ENCODE data around the gene IKBKE. TPM values are rescaled to one million over a fixed set of nuclear protein-coding genes. Genes with fewer than 3 reads are reported as not detected.

Gene IKBKE
- total RNA-seq, 1 experiment from 2014 or later, result 6.6 TPM

DNA sequence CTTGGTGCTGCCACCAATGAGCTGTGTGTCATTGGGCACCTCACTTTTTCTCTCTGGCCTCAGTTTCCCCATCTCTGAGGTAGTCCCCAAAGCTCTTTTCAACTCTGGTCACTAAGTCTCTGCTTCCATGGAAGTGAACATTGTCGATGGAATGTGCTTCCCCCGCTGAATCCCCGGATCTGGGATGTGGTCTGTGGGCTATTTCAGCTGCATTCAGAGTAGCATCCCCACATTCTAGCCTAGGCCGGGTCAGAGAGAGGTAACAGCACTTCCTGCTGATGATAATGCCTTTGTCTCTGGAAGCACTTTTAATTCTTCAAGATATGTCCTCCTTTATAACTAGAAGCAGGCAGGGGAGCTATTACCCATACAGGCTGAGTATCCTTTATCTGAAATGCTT lies 66.9 kb downstream of the IKBKE start:
- Mint-ChIP-seq H3K27ac (no peak overlapping the region), H3K4me3 (no peak overlapping the region), H3K36me3 (ENCODE audit: insufficient read depth in 1 of 3, low read depth in 3 of 3) (peaks cover 0 to 2% (median 0%) of the 10 kb centered on the region in 3 experiments; a peak in 2 of 7 replicates), H3K27me3 (ENCODE audit: low read depth) (peaks cover 10% of the 10 kb centered on the region), H3K4me1 (peaks cover 6 to 9% of the 10 kb centered on the region in 2 experiments; a peak in 2 of 4 replicates), H3K9me3 (no peaks in the 10 kb centered on the region)
- Histone ChIP-seq H2BK5ac (ENCODE audit: insufficient read length, low read length) (no peak overlapping the region), H2BK120ac (ENCODE audit: low read depth, low read length, poor library complexity, severe bottlenecking) (no peak overlapping the region), H2AFZ (ENCODE audit: low read length) (no peak overlapping the region), H3K23ac (ENCODE audit: insufficient read length, low read depth, low read length) (no peak overlapping the region), H3K9me3 (ENCODE audit: control insufficient read depth, low read depth, low read length) (no peaks in the 10 kb centered on the region), H4K5ac (ENCODE audit: insufficient read length, low read depth, low read length) (no peak overlapping the region), H3K56ac (ENCODE audit: insufficient read length, low read depth, low read length) (no peak overlapping the region), H3K27me3 (ENCODE audit: insufficient read depth, low read length) (no peaks in the 10 kb centered on the region), H2BK20ac (ENCODE audit: low read depth, low read length, poor library complexity, severe bottlenecking) (no peak overlapping the region), H2BK15ac (ENCODE audit: low read depth, low read length) (no peak overlapping the region), H4K8ac (replicated peaks; ENCODE audit: insufficient read length, low read depth, low read length) (no peak overlapping the region), H2BK12ac (ENCODE audit: insufficient read length, low read depth, low read length) (no peak overlapping the region), H3K23me2 (ENCODE audit: insufficient read length, low read depth, low read length, poor library complexity, severe bottlenecking) (no peaks in the 10 kb centered on the region), H2AK5ac (ENCODE audit: insufficient read length, low read length) (no peak overlapping the region), H3K18ac (ENCODE audit: insufficient read length, low read depth, low read length) (no peak overlapping the region), H3K79me1 (ENCODE audit: insufficient read depth, low read depth, low read length, poor library complexity, severe bottlenecking) (no peaks in the 10 kb centered on the region), H3K9ac (ENCODE audit: extremely low read depth, insufficient read length, low read length) (no peak overlapping the region), H3K4me2 (ENCODE audit: insufficient read depth, insufficient read length, low read length) (no peak overlapping the region), H3K14ac (ENCODE audit: insufficient read depth, low read length) (no peak overlapping the region), H3K79me2 (ENCODE audit: insufficient read depth, low read length) (no peaks in the 10 kb centered on the region), H3T11ph (ENCODE audit: low read length) (no peak overlapping the region), H3K4me1 (ENCODE audit: insufficient read depth, low read length) (no peaks in the 10 kb centered on the region), H3K4ac (ENCODE audit: low read depth, low read length) (no peak overlapping the region), H3K27ac (ENCODE audit: insufficient read length, low read depth, low read length) (no peak overlapping the region), H4K20me1 (ENCODE audit: control insufficient read depth, insufficient read depth, insufficient read length) (no peaks in the 10 kb centered on the region), H4K91ac (ENCODE audit: insufficient read length, low read depth, low read length) (no peak overlapping the region)
- no CpG with 5 or more reads among the region's 4 CpGs for WGBS (ENCODE audit: extremely low coverage, insufficient read length, low lambda C conversion rate)
- no peak for DNase-seq
- TF ChIP-seq, protein P1, sequence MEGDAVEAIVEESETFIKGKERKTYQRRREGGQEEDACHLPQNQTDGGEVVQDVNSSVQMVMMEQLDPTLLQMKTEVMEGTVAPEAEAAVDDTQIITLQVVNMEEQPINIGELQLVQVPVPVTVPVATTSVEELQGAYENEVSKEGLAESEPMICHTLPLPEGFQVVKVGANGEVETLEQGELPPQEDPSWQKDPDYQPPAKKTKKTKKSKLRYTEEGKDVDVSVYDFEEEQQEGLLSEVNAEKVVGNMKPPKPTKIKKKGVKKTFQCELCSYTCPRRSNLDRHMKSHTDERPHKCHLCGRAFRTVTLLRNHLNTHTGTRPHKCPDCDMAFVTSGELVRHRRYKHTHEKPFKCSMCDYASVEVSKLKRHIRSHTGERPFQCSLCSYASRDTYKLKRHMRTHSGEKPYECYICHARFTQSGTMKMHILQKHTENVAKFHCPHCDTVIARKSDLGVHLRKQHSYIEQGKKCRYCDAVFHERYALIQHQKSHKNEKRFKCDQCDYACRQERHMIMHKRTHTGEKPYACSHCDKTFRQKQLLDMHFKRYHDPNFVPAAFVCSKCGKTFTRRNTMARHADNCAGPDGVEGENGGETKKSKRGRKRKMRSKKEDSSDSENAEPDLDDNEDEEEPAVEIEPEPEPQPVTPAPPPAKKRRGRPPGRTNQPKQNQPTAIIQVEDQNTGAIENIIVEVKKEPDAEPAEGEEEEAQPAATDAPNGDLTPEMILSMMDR (conservative IDR thresholded peaks at IDR 0.05), result no peak

All from H9 (cell line).